ENCODE data around the gene ATF3. TPM values are rescaled to one million over a fixed set of nuclear protein-coding genes. Genes with fewer than 3 reads are reported as not detected.

ATF3 gene
- total RNA-seq, 2 experiments from 2014 or later: 10.4 to 12.7 TPM

DNA sequence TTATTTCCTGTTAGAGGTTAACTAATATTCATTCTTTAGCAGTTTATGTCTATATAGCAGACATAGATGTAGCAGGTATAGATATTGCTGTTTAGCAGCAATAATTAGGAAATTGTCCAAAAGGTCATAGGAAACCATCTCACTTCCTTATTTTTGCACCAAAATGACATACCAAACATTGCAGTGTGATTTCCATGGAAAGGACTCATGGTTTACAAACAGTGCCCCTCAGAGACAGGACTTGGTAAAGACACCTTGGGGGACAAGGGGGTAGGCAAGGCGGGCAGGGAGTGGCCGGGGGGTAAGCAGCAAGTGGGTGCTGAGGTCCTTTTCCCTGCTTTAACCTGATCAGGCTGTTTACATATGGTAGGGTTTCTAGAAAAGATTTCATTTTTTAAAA is 60.5 kb downstream of the ATF3 start:
- Mint-ChIP-seq H3K9me3 (no peaks in the 10 kb centered on the region), H3K4me3 (no peak overlapping the region), H3K27me3 (peaks cover 17% of the 10 kb centered on the region), H3K4me1 (ENCODE audit: low read depth) (no peaks in the 10 kb centered on the region), H3K27ac (no peak overlapping the region), H3K36me3 (ENCODE audit: low read depth) (no peaks in the 10 kb centered on the region)
- H3K27me3 ChIP-seq (ENCODE audit: control insufficient read depth in 1 of 2, insufficient read depth in 2 of 2, low read length in 2 of 2): no peaks in the 10 kb centered on the region
- H3K36me3 ChIP-seq (ENCODE audit: insufficient read depth, low read length): no peaks in the 10 kb centered on the region
- DNase-seq: peak in 2 of 14 experiments; percentile 36 to 38
- no peak for TF ChIP-seq CTCF (IDR thresholded peaks at IDR 0.05)
- no peaks in the 10 kb centered on the region for H3K9me3 ChIP-seq (ENCODE audit: control insufficient read depth in 1 of 2, insufficient read depth in 1 of 2, low read length in 2 of 2)
- POLR2A ChIA-PET: no interaction called here
- intact Hi-C loops (cut with DNase I, micrococcal nuclease): loop anchor here in 1 of 2 experiments (2.0 to 5.0 kb wide), 2 partner anchors 88 to 320 kb away; no protein-coding TSS in a partner anchor
- H3K4me3 ChIP-seq (ENCODE audit: low read length): no peak overlapping the region
- no peak overlapping the region for H3K27ac ChIP-seq (ENCODE audit: low read depth in 1 of 2, low read length in 2 of 2)
- ATAC-seq (ENCODE audit: poor library complexity): no peak
- H3K4me1 ChIP-seq (ENCODE audit: insufficient read depth, low read length): peaks cover 9% of the 10 kb centered on the region
- CTCF ChIA-PET: no interaction called here

- no peak overlapping the region for H3K4me3 ChIP-seq (ENCODE audit: low read length)
- Mint-ChIP-seq H3K36me3 (ENCODE audit: low read depth) (no peaks in the 10 kb centered on the region), H3K9me3 (no peaks in the 10 kb centered on the region), H3K27ac (no peak overlapping the region), H3K4me1 (ENCODE audit: low read depth) (no peaks in the 10 kb centered on the region), H3K4me3 (no peak overlapping the region), H3K27me3 (peaks cover 17% of the 10 kb centered on the region)
- ChIA-PET CTCF (no interaction called here), POLR2A (no interaction called here)
- no peaks in the 10 kb centered on the region for H3K27me3 ChIP-seq (ENCODE audit: control insufficient read depth in 1 of 2, insufficient read depth in 2 of 2, low read length in 2 of 2)
- ATAC-seq (ENCODE audit: poor library complexity) (no peak), DNase-seq (no peak)
- H3K4me1 ChIP-seq (ENCODE audit: insufficient read depth, low read length): peaks cover 9% of the 10 kb centered on the region
- H3K27ac ChIP-seq (ENCODE audit: low read depth in 1 of 2, low read length in 2 of 2): no peak overlapping the region
- no peak for TF ChIP-seq CTCF (IDR thresholded peaks at IDR 0.05)
- intact Hi-C loops (cut with DNase I, micrococcal nuclease): loop anchor here in 1 of 2 experiments (2.0 to 5.0 kb wide), 2 partner anchors 88 to 319 kb away; no protein-coding TSS in a partner anchor
- H3K36me3 ChIP-seq (ENCODE audit: insufficient read depth, low read length): no peaks in the 10 kb centered on the region
- no peaks in the 10 kb centered on the region for H3K9me3 ChIP-seq (ENCODE audit: control insufficient read depth in 1 of 2, insufficient read depth in 1 of 2, low read length in 2 of 2)
Measured at GRCh38 chr1:212669600-212669999, 61.0 kb downstream of the ATF3 start.

GRCh38 chr1:212670301-212670700 is 61.7 kb downstream of the ATF3 start:
- no peak for DNase-seq
- intact Hi-C loops (cut with DNase I, micrococcal nuclease): no loop called here
- no peaks in the 10 kb centered on the region for H3K9me3 ChIP-seq (ENCODE audit: control insufficient read depth in 1 of 2, insufficient read depth in 1 of 2, low read length in 2 of 2)
- no peaks in the 10 kb centered on the region for H3K9me3 Mint-ChIP-seq
- ATAC-seq (ENCODE audit: poor library complexity): no peak
- no peak overlapping the region for H3K27ac Mint-ChIP-seq
- no peak overlapping the region for H3K4me3 ChIP-seq (ENCODE audit: low read length)
- ChIA-PET CTCF (no interaction called here), POLR2A (no interaction called here)
- H3K4me1 Mint-ChIP-seq (ENCODE audit: low read depth): no peaks in the 10 kb centered on the region
- peaks cover 17% of the 10 kb centered on the region for H3K27me3 Mint-ChIP-seq
- no peaks in the 10 kb centered on the region for H3K27me3 ChIP-seq (ENCODE audit: control insufficient read depth in 1 of 2, insufficient read depth in 2 of 2, low read length in 2 of 2)
- no peak overlapping the region for H3K4me3 Mint-ChIP-seq
- no peaks in the 10 kb centered on the region for H3K36me3 Mint-ChIP-seq (ENCODE audit: low read depth)
- no peak overlapping the region for H3K27ac ChIP-seq (ENCODE audit: low read depth in 1 of 2, low read length in 2 of 2)
- TF ChIP-seq CTCF (IDR thresholded peaks at IDR 0.05): no peak
- no peaks in the 10 kb centered on the region for H3K36me3 ChIP-seq (ENCODE audit: insufficient read depth, low read length)
- peaks cover 5% of the 10 kb centered on the region for H3K4me1 ChIP-seq (ENCODE audit: insufficient read depth, low read length)

Other genes starting within 250 kb of the ATF3 start
- 1 to 10 TPM; 1.8 to 2.1 TPM for gene PACC1, start 193.9 kb upstream of the ATF3 start, total RNA-seq
- gene NENF, start 175.8 kb upstream of the ATF3 start, total RNA-seq: 10 to 100 TPM; 21.2 to 22.4 TPM
- gene BATF3, start 91.1 kb downstream of the ATF3 start, total RNA-seq: 1 to 10 TPM in 1 of 2 experiments, under 1 TPM in 1; 0.92 to 1.2 TPM
- gene NSL1, start 183.0 kb downstream of the ATF3 start, total RNA-seq: 10 to 100 TPM; 14.1 to 15.7 TPM
- gene TATDN3, start 183.1 kb downstream of the ATF3 start, total RNA-seq: 10 to 100 TPM; 12.2 to 13.8 TPM
- gene SPATA45, start 238.9 kb downstream of the ATF3 start, total RNA-seq: not detected
- 1 to 10 TPM; 8.4 to 9.5 TPM for gene FLVCR1, start 249.5 kb downstream of the ATF3 start, total RNA-seq

All from CD4-positive, alpha-beta T cell (primary cell).